Lower leg skin (tissue), 3 donors: ENCODE results near the gene JADE3.

ENCODE experiments used
- CTCF ChIP-seq, 3 donors: fragments of 450-650 bp; IDR thresholded peaks; one replicate each; pipeline ENCODE4 v1.5.1; 2016; ENCODE audit warnings: antibody characterized with exemption in 3 of 3, mild to moderate bottlenecking in 3 of 3, moderate library complexity in 2 of 3
- POLR2A ChIP-seq, 2 donors: fragments of 450-650 bp; IDR thresholded peaks; one replicate each; pipeline ENCODE4 v1.6.1; 2016 to 2017; ENCODE audit warnings: antibody characterized with exemption in 2 of 2, mild to moderate bottlenecking in 1 of 2, moderate library complexity in 1 of 2

GRCh38 chrX:47060708-47061107 is 148.5 kb downstream of the JADE3 start:
- no peak for TF ChIP-seq POLR2A (IDR thresholded peaks at IDR 0.05)
- TF ChIP-seq CTCF (IDR thresholded peaks at IDR 0.05), result no peak
